Measurements from ENCODE around the gene SDHC. TPM values are rescaled to one million over a fixed set of nuclear protein-coding genes. Genes with fewer than 3 reads are reported as not detected.
"Not testable (repeated sequence)": the region's sequence is repeated elsewhere in the genome, so short reads cannot be mapped to it uniquely, and the experiment has no call there.

The SDHC gene
- total RNA-seq, 2 donors from 2014 or later = 127 to 183 TPM

- no peaks in the 10 kb centered on the region for H3K27me3 Mint-ChIP-seq
- H3K4me1 Mint-ChIP-seq (ENCODE audit: low read depth in 2 of 2) = peaks cover 6% of the 10 kb centered on the region in 2 donors
- no peaks in the 10 kb centered on the region for H3K9me3 Mint-ChIP-seq
- no peak overlapping the region for H3K4me3 Mint-ChIP-seq
- H3K36me3 Mint-ChIP-seq = no peaks in the 10 kb centered on the region
- ATAC-seq (no peak), DNase-seq (ENCODE audit: low spot score) (no peak)
- H3K27ac Mint-ChIP-seq = no peak overlapping the region
These were observed 67.5 kb downstream of the SDHC start for GRCh38 chr1:161381707-161382106.

- H3K27ac Mint-ChIP-seq = peak overlapping the region in 1 of 2 donors; percentile 4
- no peaks in the 10 kb centered on the region for H3K9me3 Mint-ChIP-seq
- DNase-seq (ENCODE audit: low spot score) (no peak), ATAC-seq (peak; percentile 77 to 80)
- H3K4me1 Mint-ChIP-seq (ENCODE audit: low read depth in 2 of 2) = peaks cover 9% of the 10 kb centered on the region in 2 donors
- no peaks in the 10 kb centered on the region for H3K36me3 Mint-ChIP-seq
- no peak overlapping the region for H3K4me3 Mint-ChIP-seq
- H3K27me3 Mint-ChIP-seq = no peaks in the 10 kb centered on the region
These were observed 68.2 kb downstream of the SDHC start for GRCh38 chr1:161382214-161383019.

GRCh38 chr1:161388639-161389038 lies 74.5 kb downstream of the SDHC start:
- no peak for ATAC-seq
- Mint-ChIP-seq H3K27me3 (no peaks in the 10 kb centered on the region), H3K9me3 (no peaks in the 10 kb centered on the region), H3K4me1 (ENCODE audit: low read depth in 2 of 2) (peaks cover 26 to 36% of the 10 kb centered on the region in 2 donors), H3K27ac (peak overlapping the region; percentile 80 to 93), H3K36me3 (no peaks in the 10 kb centered on the region), H3K4me3 (peak overlapping the region; percentile 88)
- no peak for DNase-seq (ENCODE audit: low spot score)

- H3K27me3 Mint-ChIP-seq; H3K36me3 Mint-ChIP-seq; DNase-seq (ENCODE audit: low spot score); ATAC-seq; H3K9me3 Mint-ChIP-seq: not testable (repeated sequence)
- H3K4me3 Mint-ChIP-seq = peak overlapping the region; percentile 88
- H3K4me1 Mint-ChIP-seq (ENCODE audit: low read depth in 2 of 2) = peaks cover 26 to 36% of the 10 kb centered on the region in 2 donors
- peak overlapping the region; percentile 80 to 93 for H3K27ac Mint-ChIP-seq
These were observed 75.0 kb downstream of the SDHC start for GRCh38 chr1:161389158-161389557.

GRCh38 chr1:161389691-161390558 lies 75.7 kb downstream of the SDHC start:
- Mint-ChIP-seq H3K4me1 (ENCODE audit: low read depth in 2 of 2) (peaks cover 26 to 36% of the 10 kb centered on the region in 2 donors), H3K36me3 (no peaks in the 10 kb centered on the region), H3K27me3 (no peaks in the 10 kb centered on the region), H3K4me3 (peak overlapping the region; percentile 88), H3K27ac (peak overlapping the region; percentile 80 to 93), H3K9me3 (no peaks in the 10 kb centered on the region)
- DNase-seq (ENCODE audit: low spot score) (peak; percentile 98), ATAC-seq (peak; percentile 97 to 98)

GRCh38 chr1:161390559-161390858 lies 76.3 kb downstream of the SDHC start:
- Mint-ChIP-seq H3K36me3 (no peaks in the 10 kb centered on the region), H3K27me3 (no peaks in the 10 kb centered on the region), H3K9me3 (no peaks in the 10 kb centered on the region), H3K27ac (peak overlapping the region; percentile 80 to 93), H3K4me1 (ENCODE audit: low read depth in 2 of 2) (peaks cover 26 to 36% of the 10 kb centered on the region in 2 donors), H3K4me3 (peak overlapping the region; percentile 88)
- ATAC-seq = no peak
- no peak for DNase-seq (ENCODE audit: low spot score)

GRCh38 chr1:161391136-161391535 lies 77.0 kb downstream of the SDHC start:
- ATAC-seq; H3K27me3 Mint-ChIP-seq; DNase-seq (ENCODE audit: low spot score); H3K36me3 Mint-ChIP-seq; H3K9me3 Mint-ChIP-seq: not testable (repeated sequence)
- Mint-ChIP-seq H3K4me1 (ENCODE audit: low read depth in 2 of 2) (peaks cover 25 to 36% of the 10 kb centered on the region in 2 donors), H3K4me3 (peak overlapping the region; percentile 88), H3K27ac (peak overlapping the region; percentile 80 to 93)

GRCh38 chr1:161391611-161392010 lies 77.4 kb downstream of the SDHC start:
- H3K27ac Mint-ChIP-seq = no peak overlapping the region
- no peaks in the 10 kb centered on the region for H3K9me3 Mint-ChIP-seq
- peak overlapping the region; percentile 20 for H3K4me3 Mint-ChIP-seq
- no peaks in the 10 kb centered on the region for H3K36me3 Mint-ChIP-seq
- no peaks in the 10 kb centered on the region for H3K27me3 Mint-ChIP-seq
- peaks cover 21 to 33% of the 10 kb centered on the region in 2 donors for H3K4me1 Mint-ChIP-seq (ENCODE audit: low read depth in 2 of 2)
- DNase-seq (ENCODE audit: low spot score) = no peak
- ATAC-seq = no peak

GRCh38 chr1:161393151-161393550 lies 79.0 kb downstream of the SDHC start:
- H3K4me3 Mint-ChIP-seq = no peak overlapping the region
- H3K36me3 Mint-ChIP-seq = no peaks in the 10 kb centered on the region
- H3K4me1 Mint-ChIP-seq (ENCODE audit: low read depth in 2 of 2) = peaks cover 17 to 27% of the 10 kb centered on the region in 2 donors
- ATAC-seq = no peak
- no peak overlapping the region for H3K27ac Mint-ChIP-seq
- H3K27me3 Mint-ChIP-seq = no peaks in the 10 kb centered on the region
- H3K9me3 Mint-ChIP-seq = no peaks in the 10 kb centered on the region
- no peak for DNase-seq (ENCODE audit: low spot score)

- H3K9me3 Mint-ChIP-seq; ATAC-seq; H3K4me3 Mint-ChIP-seq; H3K27me3 Mint-ChIP-seq; H3K27ac Mint-ChIP-seq; DNase-seq (ENCODE audit: low spot score); H3K36me3 Mint-ChIP-seq: not testable (repeated sequence)
- peaks cover 34 to 37% of the 10 kb centered on the region in 2 donors for H3K4me1 Mint-ChIP-seq (ENCODE audit: low read depth in 2 of 2)
These were observed 82.9 kb downstream of the SDHC start for GRCh38 chr1:161397038-161397437.

GRCh38 chr1:161398900-161399256 lies 84.7 kb downstream of the SDHC start:
- Mint-ChIP-seq H3K36me3 (no peaks in the 10 kb centered on the region), H3K4me3 (peak overlapping the region; percentile 85), H3K27me3 (no peaks in the 10 kb centered on the region), H3K27ac (peak overlapping the region; percentile 100), H3K4me1 (ENCODE audit: low read depth in 2 of 2) (peaks cover 36 to 39% of the 10 kb centered on the region in 2 donors), H3K9me3 (peaks cover 3% of the 10 kb centered on the region)
- no peak for ATAC-seq
- DNase-seq (ENCODE audit: low spot score) = no peak

GRCh38 chr1:161399257-161399998 lies 85.2 kb downstream of the SDHC start:
- DNase-seq (ENCODE audit: low spot score) (peak; percentile 92), ATAC-seq (peak; percentile 87 to 89)
- Mint-ChIP-seq H3K27me3 (no peaks in the 10 kb centered on the region), H3K27ac (peak overlapping the region; percentile 100), H3K4me3 (peak overlapping the region; percentile 85), H3K9me3 (peaks cover 3% of the 10 kb centered on the region), H3K36me3 (no peaks in the 10 kb centered on the region), H3K4me1 (ENCODE audit: low read depth in 2 of 2) (peaks cover 40 to 44% of the 10 kb centered on the region in 2 donors)

- Mint-ChIP-seq H3K36me3 (no peaks in the 10 kb centered on the region), H3K4me3 (no peak overlapping the region), H3K27me3 (no peaks in the 10 kb centered on the region), H3K4me1 (ENCODE audit: low read depth in 2 of 2) (peaks cover 42 to 47% of the 10 kb centered on the region in 2 donors), H3K9me3 (peaks cover 3% of the 10 kb centered on the region), H3K27ac (no peak overlapping the region)
- no peak for ATAC-seq
- DNase-seq (ENCODE audit: low spot score) = no peak
These were observed 88.3 kb downstream of the SDHC start for GRCh38 chr1:161402446-161402845.

Data from natural killer cell treated with Interleukin-12 subunit alpha and Interleukin-12 subunit beta and Interleukin-15 and Interleukin-18, amount 100 ng/mL, for 72 hours (primary cell).